Measurements from ENCODE around the gene CXCL3.

The CXCL3 gene

DNA sequence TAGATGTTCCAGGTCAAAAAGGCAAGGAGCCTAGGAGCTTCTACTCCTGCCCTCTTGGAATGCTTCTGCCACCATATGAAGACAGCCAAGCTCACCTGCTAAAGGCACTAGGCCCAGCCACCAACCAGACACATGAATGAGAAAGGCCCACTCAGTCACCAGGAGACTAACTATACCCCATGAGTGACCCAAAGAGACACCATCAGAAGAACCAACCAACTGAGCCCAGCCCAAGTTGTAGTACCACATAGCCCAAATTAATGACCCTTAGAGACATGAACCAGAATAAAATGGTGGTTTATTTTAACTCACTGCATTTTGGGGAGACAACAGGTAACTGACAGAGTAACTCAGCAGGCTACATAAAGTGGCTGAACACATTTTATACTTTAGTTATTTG is 22.9 kb upstream of the CXCL3 start:
- no peak overlapping the region for H3K27ac ChIP-seq
- no peak for TF ChIP-seq ZFX (IDR thresholded peaks at IDR 0.05)
- TF ChIP-seq CTCF (conservative IDR thresholded peaks at IDR 0.05) = no peak

DNA sequence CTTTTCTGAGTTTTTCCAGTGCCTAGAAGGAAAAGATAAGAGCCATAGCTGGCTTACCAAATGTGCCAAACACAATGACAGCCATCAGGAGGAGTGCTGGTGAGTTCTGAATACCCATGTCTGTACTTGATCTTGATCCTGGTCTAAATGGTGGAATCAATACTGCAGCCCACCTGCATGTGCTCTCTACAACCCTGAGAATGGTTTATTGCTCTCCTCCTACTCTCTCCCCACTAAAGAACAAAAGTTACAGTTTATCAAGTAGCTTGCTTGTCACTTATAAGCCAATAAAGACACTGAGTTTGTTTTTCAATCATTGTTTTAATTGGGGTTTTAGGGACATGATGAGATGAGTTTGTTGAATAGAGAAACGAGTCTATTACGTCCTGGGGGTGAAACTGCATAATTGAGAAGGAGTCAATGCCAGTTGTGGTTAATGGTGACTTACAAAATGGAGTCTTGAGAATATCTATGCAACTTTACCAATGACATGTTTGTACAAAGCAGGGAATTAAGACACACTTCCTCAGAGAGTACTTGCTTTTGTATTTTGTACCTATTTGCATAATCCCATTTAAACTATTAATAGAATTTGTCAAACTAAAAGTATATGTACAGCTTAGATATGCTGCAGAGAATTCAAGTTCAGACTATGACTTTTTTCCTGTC is 20.8 kb upstream of the CXCL3 start:
- no peak for TF ChIP-seq CTCF (conservative IDR thresholded peaks at IDR 0.05)
- no peak overlapping the region for H3K27ac ChIP-seq

GRCh38 chr4:74058048-74058651 is 19.7 kb upstream of the CXCL3 start:
- TF ChIP-seq CTCF (conservative IDR thresholded peaks at IDR 0.05) (no peak), ZFX (IDR thresholded peaks at IDR 0.05) (no peak)
- no peak overlapping the region for H3K27ac ChIP-seq

DNA sequence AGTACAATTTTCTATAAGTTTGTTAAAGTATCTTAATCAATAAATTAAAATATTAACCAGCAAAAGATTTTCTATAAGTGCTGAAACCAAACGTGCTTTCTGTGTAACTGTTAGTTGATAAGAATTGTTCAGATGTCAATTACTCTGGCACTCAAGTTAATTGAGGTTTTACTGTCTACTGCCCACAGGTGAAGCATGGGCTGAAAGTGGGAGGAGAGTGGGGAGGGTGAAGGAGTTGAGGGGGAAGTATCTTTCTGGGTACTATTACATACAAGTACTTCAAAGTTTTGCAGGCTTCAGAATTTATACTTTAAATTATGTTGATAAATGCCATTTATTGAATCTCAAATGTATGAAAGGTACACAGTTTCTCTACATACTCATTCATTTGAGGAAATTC is 19.1 kb upstream of the CXCL3 start:
- no peak overlapping the region for H3K27ac ChIP-seq
- TF ChIP-seq ZFX (IDR thresholded peaks at IDR 0.05) (no peak), CTCF (conservative IDR thresholded peaks at IDR 0.05) (no peak)

- H3K27ac ChIP-seq = no peak overlapping the region
- TF ChIP-seq CTCF (conservative IDR thresholded peaks at IDR 0.05) = no peak
- TF ChIP-seq ZFX (IDR thresholded peaks at IDR 0.05) = no peak
Measured at GRCh38 chr4:74056858-74057562, 18.5 kb upstream of the CXCL3 start.

- H3K27ac ChIP-seq = no peak overlapping the region
- no peak for TF ChIP-seq ZFX (IDR thresholded peaks at IDR 0.05)
- peak; percentile 7; the same call in 1 of the 2 replicates for TF ChIP-seq CTCF (conservative IDR thresholded peaks at IDR 0.05)
Measured at GRCh38 chr4:74056114-74056857, 17.8 kb upstream of the CXCL3 start.
